ENCODE results near the gene RFX1. TPM values are rescaled to one million over a fixed set of nuclear protein-coding genes. Genes with fewer than 3 reads are reported as not detected.
"Not testable (repeated sequence)": the region's sequence is repeated elsewhere in the genome, so short reads cannot be mapped to it uniquely, and the experiment has no call there.

The RFX1 gene
- polyA plus RNA-seq, 1 donor from 2014 or later = 2.2 TPM

DNA sequence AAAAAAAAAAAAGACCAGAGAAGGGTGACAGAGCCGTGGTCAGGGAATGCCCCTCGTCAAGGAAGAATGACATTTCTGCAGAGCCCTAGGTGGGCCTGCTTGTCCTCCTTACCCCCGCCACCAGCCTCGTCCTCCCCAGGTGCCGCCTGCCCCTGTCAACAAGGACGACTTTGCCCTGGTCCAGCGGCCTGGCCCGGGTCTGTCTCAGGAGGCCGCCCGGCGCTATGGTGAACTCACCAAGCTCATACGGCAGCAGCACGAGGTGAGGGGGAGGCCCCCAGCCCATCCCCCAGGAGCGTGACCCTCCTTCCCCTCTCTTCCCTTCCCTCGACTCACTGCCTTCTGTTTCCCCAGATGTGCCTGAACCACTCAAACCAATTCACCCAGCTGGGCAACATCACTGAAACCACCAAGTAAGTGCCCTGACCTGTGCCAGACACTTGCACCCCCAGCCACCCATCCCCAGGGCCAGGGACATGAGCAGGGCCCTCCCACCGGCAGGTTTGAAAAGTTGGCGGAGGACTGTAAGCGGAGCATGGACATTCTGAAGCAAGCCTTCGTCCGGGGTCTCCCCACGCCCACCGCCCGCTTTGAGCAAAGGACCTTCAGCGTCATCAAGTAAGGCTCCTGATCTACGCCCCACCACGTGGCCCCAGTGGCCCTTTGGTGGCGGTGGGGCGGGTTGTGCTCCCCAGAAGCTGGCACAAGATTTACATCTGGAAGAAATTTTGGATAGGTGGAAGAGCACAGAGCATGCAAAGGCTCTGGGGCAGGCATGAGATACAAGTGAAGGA lies 82.7 kb downstream of the RFX1 start:
- TF ChIP-seq SMC3 (conservative IDR thresholded peaks at IDR 0.05; ENCODE audit: poor library complexity) (no peak), TAF1 (IDR thresholded peaks at IDR 0.05; ENCODE audit: low read depth) (no peak), POLR2AphosphoS5 (IDR thresholded peaks at IDR 0.05) (no peak), CTCF (IDR thresholded peaks at IDR 0.05; ENCODE audit: poor library complexity, severe bottlenecking) (no peak), EP300 (conservative IDR thresholded peaks at IDR 0.05; ENCODE audit: poor library complexity, severe bottlenecking) (no peak), REST (IDR thresholded peaks at IDR 0.05; ENCODE audit: borderline replicate concordance) (no peak), RAD21 (conservative IDR thresholded peaks at IDR 0.05) (no peak), EZH2 (IDR thresholded peaks at IDR 0.05; ENCODE audit: borderline replicate concordance, insufficient read depth, low read length, poor library complexity, severe bottlenecking) (no peak), MXI1 (conservative IDR thresholded peaks at IDR 0.05; ENCODE audit: poor library complexity, severe bottlenecking) (no peak)

GRCh38 chr19:13922118-13922517 lies 84.0 kb downstream of the RFX1 start:
- H3K4me2 ChIP-seq (ENCODE audit: low read length); H3K4me3 ChIP-seq (ENCODE audit: low read length); H3K9ac ChIP-seq (ENCODE audit: low read length); H2AFZ ChIP-seq (ENCODE audit: low read depth, low read length); H4K20me1 ChIP-seq (ENCODE audit: insufficient read depth); H3F3A ChIP-seq (ENCODE audit: insufficient read depth, low read length, poor library complexity, severe bottlenecking); H3K27ac ChIP-seq (ENCODE audit: low read length); H3K9me3 ChIP-seq (ENCODE audit: low read length); H3K9me2 ChIP-seq (ENCODE audit: insufficient read depth, low read length); H3K27me3 ChIP-seq (ENCODE audit: insufficient read depth, low read depth, low read length); H3K79me2 ChIP-seq (replicated peaks; ENCODE audit: insufficient read depth, low read length): not testable (repeated sequence)
- H3K36me3 ChIP-seq (ENCODE audit: insufficient read depth, low read length) = peaks cover 15% of the 10 kb centered on the region

More for the DNA sequence above, 82.7 kb downstream of the RFX1 start:
- no peak overlapping the region for H3K4me3 ChIP-seq (ENCODE audit: low read length)
- H4K20me1 ChIP-seq (ENCODE audit: insufficient read depth) = no peaks in the 10 kb centered on the region
- no peak overlapping the region for H3K9ac ChIP-seq (ENCODE audit: low read length)
- peaks cover 9% of the 10 kb centered on the region for H3K36me3 ChIP-seq (ENCODE audit: insufficient read depth, low read length)
- no peaks in the 10 kb centered on the region for H3K79me2 ChIP-seq (replicated peaks; ENCODE audit: insufficient read depth, low read length)
- no peak overlapping the region for H3K4me2 ChIP-seq (ENCODE audit: low read length)
- no peaks in the 10 kb centered on the region for H3K9me2 ChIP-seq (ENCODE audit: insufficient read depth, low read length)
- no peak overlapping the region for H2AFZ ChIP-seq (ENCODE audit: low read depth, low read length)
- no peaks in the 10 kb centered on the region for H3K9me3 ChIP-seq (ENCODE audit: low read length)
- no peak overlapping the region for H3K27ac ChIP-seq (ENCODE audit: low read length)
- no peaks in the 10 kb centered on the region for H3F3A ChIP-seq (ENCODE audit: insufficient read depth, low read length, poor library complexity, severe bottlenecking)
- H3K27me3 ChIP-seq (ENCODE audit: insufficient read depth, low read depth, low read length) = no peaks in the 10 kb centered on the region

Data from neural cell (in vitro differentiated cells).